Astrocyte (in vitro differentiated cells and primary cell): ENCODE data around the gene DOCK1. TPM values are rescaled to one million over a fixed set of nuclear protein-coding genes. Genes with fewer than 3 reads are reported as not detected.

Source experiments
- DNase-seq: peaks from one replicate; pipeline ENCODE4 v3.0.0-alpha.2; 2010; ENCODE audit warnings: low read depth
- FAIRE-seq: peaks from 2 replicates; lab custom pipeline; 2011; peaks lifted over from hg19 to GRCh38; lab: Jason Lieb, UNC
- H2AFZ ChIP-seq: 2 replicates; pipeline ENCODE4 v1.6.0; 2012; ENCODE audit warnings: low read depth, low read length, inconsistent platforms
- H3K27ac ChIP-seq: 2 replicates; pipeline ENCODE4 v1.5.1; 2011; ENCODE audit warnings: low read depth, low read length, inconsistent platforms
- H3K27me3 ChIP-seq: 2 replicates; pipeline ENCODE4 v1.6.0; 2011; ENCODE audit warnings: low read length, inconsistent platforms; ENCODE audit not compliant: insufficient read depth
- H3K36me3 ChIP-seq: 2 replicates; pipeline ENCODE4 v1.5.1; 2011; ENCODE audit warnings: low read length, inconsistent platforms; ENCODE audit not compliant: insufficient read depth
- H3K4me1 ChIP-seq: 2 replicates; pipeline ENCODE4 v1.5.1; 2011; ENCODE audit warnings: low read length, inconsistent platforms; ENCODE audit not compliant: insufficient read depth
- H3K4me2 ChIP-seq: 2 replicates; pipeline ENCODE4 v1.6.0; 2012; ENCODE audit warnings: low read length, inconsistent platforms
- H3K4me3 ChIP-seq: 2 replicates; pipeline ENCODE4 v1.5.1; 2011; ENCODE audit warnings: low read depth, mild to moderate bottlenecking, low read length, inconsistent platforms; ENCODE audit not compliant: insufficient read depth
- H3K79me2 ChIP-seq: 2 replicates; pipeline ENCODE4 v1.6.0; 2012; ENCODE audit warnings: mild to moderate bottlenecking, low read length, inconsistent platforms; ENCODE audit not compliant: insufficient read depth
- H3K9ac ChIP-seq: 2 replicates; pipeline ENCODE4 v1.6.0; 2012; ENCODE audit warnings: mild to moderate bottlenecking, low read length, inconsistent platforms
- H3K9me3 ChIP-seq: 2 replicates; pipeline ENCODE4 v1.5.1; 2012; ENCODE audit warnings: low read depth, mild to moderate bottlenecking, low read length, inconsistent platforms; ENCODE audit not compliant: insufficient read depth
- H4K20me1 ChIP-seq: 2 replicates; pipeline ENCODE4 v1.6.0; 2012; ENCODE audit warnings: low read length, inconsistent platforms; ENCODE audit not compliant: insufficient read depth
- H3K27ac Mint-ChIP-seq: one replicate; pipeline ENCODE4 v1.8.0; 2021; ENCODE audit warnings: mild to moderate bottlenecking, mixed read lengths; ENCODE audit not compliant: unreplicated experiment
- H3K27me3 Mint-ChIP-seq: one replicate; pipeline ENCODE4 v1.8.0; 2021; ENCODE audit warnings: low read depth, mixed read lengths; ENCODE audit not compliant: unreplicated experiment
- H3K36me3 Mint-ChIP-seq: one replicate; pipeline ENCODE4 v1.8.0; 2021; ENCODE audit warnings: low read depth, mixed read lengths; ENCODE audit not compliant: unreplicated experiment
- H3K4me1 Mint-ChIP-seq: one replicate; pipeline ENCODE4 v1.8.0; 2021; ENCODE audit warnings: low read depth, mixed read lengths; ENCODE audit not compliant: unreplicated experiment
- H3K4me3 Mint-ChIP-seq: one replicate; pipeline ENCODE4 v1.8.0; 2021; ENCODE audit warnings: mild to moderate bottlenecking, moderate library complexity, mixed read lengths; ENCODE audit not compliant: unreplicated experiment
- H3K9me3 Mint-ChIP-seq: one replicate; pipeline ENCODE4 v1.8.0; 2021; ENCODE audit warnings: mild to moderate bottlenecking, mixed read lengths; ENCODE audit not compliant: unreplicated experiment
- CTCF ChIP-seq: IDR thresholded peaks from 2 replicates; pipeline ENCODE4 v1.5.1; 2011; ENCODE audit warnings: low read depth, mild to moderate bottlenecking, inconsistent platforms, low read length, moderate library complexity; ENCODE audit not compliant: insufficient read depth
- EZH2 ChIP-seq: IDR thresholded peaks from 2 replicates; pipeline ENCODE4 v1.6.1; 2012; ENCODE audit warnings: mild to moderate bottlenecking, low read length, inconsistent platforms; ENCODE audit not compliant: insufficient read depth
- total RNA-seq: library from RNA; stranded (reverse); gene quantifications from 2 replicates; pipeline ENCODE4 v1.2.1, GENCODE V29; 2021

DOCK1 gene
- total RNA-seq, 1 donor from 2014 or later: 42.5 TPM

- FAIRE-seq: no peak
- H3K4me3 Mint-ChIP-seq: no peak overlapping the region
- no peaks in the 10 kb centered on the region for H3K27me3 Mint-ChIP-seq
- no peaks in the 10 kb centered on the region for H3K9me3 Mint-ChIP-seq
- Histone ChIP-seq H3K79me2 (no peaks in the 10 kb centered on the region), H2AFZ (no peak overlapping the region), H3K9me3 (no peaks in the 10 kb centered on the region), H3K9ac (no peak overlapping the region), H3K27me3 (no peaks in the 10 kb centered on the region), H4K20me1 (no peaks in the 10 kb centered on the region), H3K4me3 (no peak overlapping the region), H3K4me1 (no peaks in the 10 kb centered on the region), H3K27ac (no peak overlapping the region), H3K4me2 (no peak overlapping the region), H3K36me3 (peaks cover 2% of the 10 kb centered on the region)
- TF ChIP-seq CTCF (no peak), EZH2 (no peak)
- peaks cover 10% of the 10 kb centered on the region for H3K36me3 Mint-ChIP-seq
- no peak overlapping the region for H3K27ac Mint-ChIP-seq
- no peak for DNase-seq
- peaks cover 6% of the 10 kb centered on the region for H3K4me1 Mint-ChIP-seq
Measured at GRCh38 chr10:127354992-127355391, 449.8 kb downstream of the DOCK1 start.

GRCh38 chr10:127356360-127356759 lies 451.1 kb downstream of the DOCK1 start:
- no peaks in the 10 kb centered on the region for H3K27me3 Mint-ChIP-seq
- Histone ChIP-seq H3K27me3 (no peaks in the 10 kb centered on the region), H3K9me3 (no peaks in the 10 kb centered on the region), H2AFZ (no peak overlapping the region), H3K4me2 (no peak overlapping the region), H3K4me1 (no peaks in the 10 kb centered on the region), H3K36me3 (peaks cover 2% of the 10 kb centered on the region), H4K20me1 (no peaks in the 10 kb centered on the region), H3K79me2 (no peaks in the 10 kb centered on the region), H3K27ac (no peak overlapping the region), H3K9ac (no peak overlapping the region), H3K4me3 (no peak overlapping the region)
- FAIRE-seq (no peak), DNase-seq (no peak)
- TF ChIP-seq EZH2 (no peak), CTCF (no peak)
- H3K27ac Mint-ChIP-seq: no peak overlapping the region
- no peaks in the 10 kb centered on the region for H3K9me3 Mint-ChIP-seq
- peaks cover 10% of the 10 kb centered on the region for H3K36me3 Mint-ChIP-seq
- no peak overlapping the region for H3K4me3 Mint-ChIP-seq
- H3K4me1 Mint-ChIP-seq: peaks cover under 1% of the 10 kb centered on the region

- Histone ChIP-seq H3K4me3 (no peak overlapping the region), H3K9ac (no peak overlapping the region), H3K4me2 (no peak overlapping the region), H3K27me3 (no peaks in the 10 kb centered on the region), H2AFZ (no peak overlapping the region), H3K4me1 (no peaks in the 10 kb centered on the region), H3K79me2 (no peaks in the 10 kb centered on the region), H3K9me3 (no peaks in the 10 kb centered on the region), H3K36me3 (peaks cover 5% of the 10 kb centered on the region), H4K20me1 (no peaks in the 10 kb centered on the region), H3K27ac (no peak overlapping the region)
- TF ChIP-seq CTCF (no peak), EZH2 (no peak)
- DNase-seq (no peak), FAIRE-seq (no peak)
- Mint-ChIP-seq H3K9me3 (no peaks in the 10 kb centered on the region), H3K27ac (no peak overlapping the region), H3K4me3 (no peak overlapping the region), H3K4me1 (no peaks in the 10 kb centered on the region), H3K36me3 (peaks cover 10% of the 10 kb centered on the region), H3K27me3 (no peaks in the 10 kb centered on the region)
Measured at GRCh38 chr10:127357265-127357664, 452.0 kb downstream of the DOCK1 start.
